Stimulated activated CD4-positive, alpha-beta T cell treated with anti-CD3 and anti-CD28 coated beads, Interleukin-4, amount 100 ng/mL, for 48 hours (primary cell): ENCODE data around the gene CCDC88C.
"Not testable (repeated sequence)": the region's sequence is repeated elsewhere in the genome, so short reads cannot be mapped to it uniquely, and the experiment has no call there.

Experiments used
- DNase-seq, 2 donors: peaks; one replicate each; pipeline ENCODE4 v3.0.0-alpha.2; 2020; ENCODE audit warnings: low read depth in 2 of 2

The CCDC88C gene, protein sequence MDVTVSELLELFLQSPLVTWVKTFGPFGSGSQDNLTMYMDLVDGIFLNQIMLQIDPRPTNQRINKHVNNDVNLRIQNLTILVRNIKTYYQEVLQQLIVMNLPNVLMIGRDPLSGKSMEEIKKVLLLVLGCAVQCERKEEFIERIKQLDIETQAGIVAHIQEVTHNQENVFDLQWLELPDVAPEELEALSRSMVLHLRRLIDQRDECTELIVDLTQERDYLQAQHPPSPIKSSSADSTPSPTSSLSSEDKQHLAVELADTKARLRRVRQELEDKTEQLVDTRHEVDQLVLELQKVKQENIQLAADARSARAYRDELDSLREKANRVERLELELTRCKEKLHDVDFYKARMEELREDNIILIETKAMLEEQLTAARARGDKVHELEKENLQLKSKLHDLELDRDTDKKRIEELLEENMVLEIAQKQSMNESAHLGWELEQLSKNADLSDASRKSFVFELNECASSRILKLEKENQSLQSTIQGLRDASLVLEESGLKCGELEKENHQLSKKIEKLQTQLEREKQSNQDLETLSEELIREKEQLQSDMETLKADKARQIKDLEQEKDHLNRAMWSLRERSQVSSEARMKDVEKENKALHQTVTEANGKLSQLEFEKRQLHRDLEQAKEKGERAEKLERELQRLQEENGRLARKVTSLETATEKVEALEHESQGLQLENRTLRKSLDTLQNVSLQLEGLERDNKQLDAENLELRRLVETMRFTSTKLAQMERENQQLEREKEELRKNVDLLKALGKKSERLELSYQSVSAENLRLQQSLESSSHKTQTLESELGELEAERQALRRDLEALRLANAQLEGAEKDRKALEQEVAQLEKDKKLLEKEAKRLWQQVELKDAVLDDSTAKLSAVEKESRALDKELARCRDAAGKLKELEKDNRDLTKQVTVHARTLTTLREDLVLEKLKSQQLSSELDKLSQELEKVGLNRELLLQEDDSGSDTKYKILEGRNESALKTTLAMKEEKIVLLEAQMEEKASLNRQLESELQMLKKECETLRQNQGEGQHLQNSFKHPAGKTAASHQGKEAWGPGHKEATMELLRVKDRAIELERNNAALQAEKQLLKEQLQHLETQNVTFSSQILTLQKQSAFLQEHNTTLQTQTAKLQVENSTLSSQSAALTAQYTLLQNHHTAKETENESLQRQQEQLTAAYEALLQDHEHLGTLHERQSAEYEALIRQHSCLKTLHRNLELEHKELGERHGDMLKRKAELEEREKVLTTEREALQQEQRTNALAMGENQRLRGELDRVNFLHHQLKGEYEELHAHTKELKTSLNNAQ (N-terminal part only)

DNA sequence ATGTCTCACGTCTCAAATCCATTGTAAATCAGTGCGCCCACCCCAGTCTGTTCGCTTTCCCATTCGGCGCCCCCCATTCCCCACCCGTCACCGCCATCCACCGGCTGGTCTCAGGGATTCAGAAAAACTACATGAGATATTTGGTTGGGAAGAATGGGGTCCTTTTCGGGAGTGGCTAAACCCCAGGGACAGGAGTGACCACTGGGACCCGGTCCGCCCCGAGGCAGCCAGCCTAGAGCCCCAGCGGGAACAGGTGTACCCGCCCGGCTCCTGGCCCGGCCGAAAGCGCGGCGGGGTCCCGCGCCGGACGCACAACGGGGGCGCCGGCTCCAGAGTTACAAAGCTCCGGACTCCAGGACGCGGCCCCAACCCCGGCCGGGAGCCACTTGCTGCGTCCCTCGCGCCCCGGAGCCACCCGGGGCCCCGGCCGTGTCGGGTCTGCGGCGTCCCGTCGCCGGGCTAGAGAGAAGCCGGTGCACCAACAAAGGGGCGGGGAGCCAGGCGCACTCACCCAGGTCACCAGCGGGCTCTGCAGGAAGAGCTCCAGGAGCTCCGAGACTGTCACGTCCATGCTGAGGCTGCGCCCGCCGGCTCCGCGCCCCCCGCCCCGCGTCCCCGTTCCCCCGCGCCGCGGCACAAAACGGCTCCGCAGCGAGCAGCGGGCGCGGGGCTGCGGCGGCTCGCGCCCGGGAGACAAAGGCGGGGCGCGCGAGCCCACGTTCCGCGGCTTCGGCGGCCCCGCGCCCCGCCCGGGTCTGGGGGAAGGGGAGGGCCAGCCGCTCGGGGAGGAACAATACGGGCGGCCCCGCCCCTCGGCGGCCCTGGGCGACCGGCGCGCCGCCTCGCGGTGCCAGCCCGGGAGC, at the start of gene CCDC88C:
TSS of gene CCDC88C (minus strand) at position 701 of the 863 bp plus-strand sequence. CDS start at position 571, 130 bp downstream.
- DNase-seq, result peak; percentile 62 to 74

GRCh38 chr14:91466192-91466591, 48.6 kb upstream of the CCDC88C start:
- DNase-seq, result no peak

DNA sequence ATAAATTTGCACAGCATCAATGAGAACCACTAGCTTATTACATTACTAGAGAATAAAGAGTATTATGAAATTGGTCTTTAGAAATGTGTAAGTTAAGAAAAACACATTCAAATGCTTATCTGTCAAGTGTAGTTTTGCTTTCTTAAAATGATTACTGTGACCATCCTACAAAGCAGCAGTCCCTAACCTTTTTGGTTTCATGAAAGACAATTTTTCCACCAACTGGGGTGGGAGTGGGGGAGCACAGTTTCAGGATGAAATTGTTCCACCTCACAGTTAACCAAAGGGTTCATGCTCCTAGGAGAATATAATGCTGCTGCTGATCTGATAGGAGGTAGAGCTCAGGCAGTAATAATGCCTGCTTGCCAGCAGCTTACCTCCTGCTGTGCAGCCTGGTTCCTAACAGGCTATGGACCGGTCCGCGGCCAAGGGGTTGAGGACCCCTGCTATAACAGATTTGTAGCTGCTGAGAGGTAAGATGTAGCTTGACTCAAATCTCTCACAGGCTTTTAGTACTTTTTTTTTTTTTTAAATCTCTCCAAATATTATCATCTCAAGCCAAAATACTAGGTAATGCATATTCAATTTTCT, 47.1 kb upstream of the CCDC88C start:
- peak in 1 of 2 donors; percentile 12 for DNase-seq

DNA sequence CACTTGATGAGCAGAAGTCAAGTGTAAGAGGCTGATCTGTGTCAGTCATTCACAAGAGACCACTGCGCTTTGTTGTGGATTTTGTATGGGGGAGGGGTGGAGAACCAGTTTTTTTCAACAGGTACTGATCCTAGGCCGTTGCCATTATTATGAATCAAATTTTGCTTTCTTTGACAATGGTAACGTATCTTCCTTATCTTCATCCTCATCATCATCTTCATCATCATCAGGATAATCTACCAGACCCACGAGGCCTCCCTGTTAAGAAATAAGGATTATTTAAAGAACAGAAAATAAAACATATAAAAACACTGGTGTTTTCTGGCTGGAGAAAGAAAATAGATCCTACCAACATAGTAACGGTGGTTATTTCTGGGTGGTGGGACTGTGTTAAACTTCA, 41.0 kb upstream of the CCDC88C start:
- no peak for DNase-seq

GRCh38 chr14:91456283-91456682, 38.7 kb upstream of the CCDC88C start:
- DNase-seq, result no peak

DNA sequence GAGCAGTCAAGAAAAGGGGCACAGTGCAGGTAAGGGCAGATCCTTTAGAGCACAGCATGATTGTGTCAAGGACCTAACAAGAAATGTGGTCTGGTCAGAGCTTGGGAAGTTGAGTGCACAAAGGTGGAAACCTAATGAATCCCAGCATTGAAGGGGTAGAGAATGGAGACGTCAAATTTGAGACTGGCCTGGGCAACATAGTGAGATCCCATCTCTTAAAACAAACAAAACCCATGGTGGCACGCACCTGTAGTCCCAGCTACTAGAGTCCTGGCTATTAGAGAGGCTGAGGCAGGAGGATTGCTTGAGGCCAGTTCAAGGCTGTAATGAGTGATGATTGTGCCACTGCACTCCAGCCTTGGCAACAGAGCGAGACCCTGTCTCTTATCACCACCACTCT, 37.0 kb upstream of the CCDC88C start:
- no peak for DNase-seq

DNA sequence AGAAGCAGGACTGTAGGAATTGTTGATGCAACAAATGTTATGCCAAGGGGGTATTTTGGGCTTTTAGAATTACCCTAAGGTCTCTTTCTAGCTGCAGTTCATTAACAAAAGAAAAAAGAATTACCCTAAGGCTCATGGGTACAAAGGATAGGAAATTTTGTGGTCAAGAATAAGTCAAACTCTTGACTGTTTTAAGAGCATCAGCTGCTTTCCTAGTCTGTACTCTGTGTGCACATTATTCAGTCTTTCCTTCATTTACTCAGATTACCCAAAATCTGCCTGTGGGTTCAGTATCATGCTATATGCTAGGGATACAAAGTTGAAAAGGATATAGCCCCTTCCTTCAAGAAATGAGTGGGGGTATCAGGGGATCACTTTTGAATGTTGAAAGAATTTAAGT, 36.5 kb upstream of the CCDC88C start:
- no peak for DNase-seq

GRCh38 chr14:91453744-91454143, 36.1 kb upstream of the CCDC88C start:
- DNase-seq, result no peak

GRCh38 chr14:91444335-91445020, 26.9 kb upstream of the CCDC88C start:
- DNase-seq, result no peak

- DNase-seq, result no peak
These were observed 21.7 kb upstream of the CCDC88C start for GRCh38 chr14:91439345-91439744.

GRCh38 chr14:91438845-91439244, 21.2 kb upstream of the CCDC88C start:
- no peak for DNase-seq

DNA sequence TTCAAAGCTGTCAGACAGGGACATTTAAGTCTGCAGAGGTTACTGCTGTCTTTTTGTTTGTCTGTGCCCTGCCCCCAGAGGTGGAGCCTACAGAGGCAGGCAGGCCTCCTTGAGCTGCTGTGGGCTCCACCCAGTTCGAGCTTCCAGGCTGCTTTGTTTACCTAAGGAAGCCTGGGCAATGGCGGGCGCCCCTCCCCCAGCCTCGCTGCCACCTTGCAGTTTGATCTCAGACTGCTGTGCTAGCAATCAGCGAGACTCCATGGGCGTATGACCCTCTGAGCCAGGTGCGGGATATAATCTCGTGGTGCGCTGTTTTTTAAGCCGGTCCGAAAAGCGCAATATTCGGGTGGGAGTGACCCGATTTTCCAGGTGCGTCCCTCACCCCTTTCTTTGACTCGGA, 18.6 kb upstream of the CCDC88C start:
- not testable (repeated sequence) for DNase-seq

DNA sequence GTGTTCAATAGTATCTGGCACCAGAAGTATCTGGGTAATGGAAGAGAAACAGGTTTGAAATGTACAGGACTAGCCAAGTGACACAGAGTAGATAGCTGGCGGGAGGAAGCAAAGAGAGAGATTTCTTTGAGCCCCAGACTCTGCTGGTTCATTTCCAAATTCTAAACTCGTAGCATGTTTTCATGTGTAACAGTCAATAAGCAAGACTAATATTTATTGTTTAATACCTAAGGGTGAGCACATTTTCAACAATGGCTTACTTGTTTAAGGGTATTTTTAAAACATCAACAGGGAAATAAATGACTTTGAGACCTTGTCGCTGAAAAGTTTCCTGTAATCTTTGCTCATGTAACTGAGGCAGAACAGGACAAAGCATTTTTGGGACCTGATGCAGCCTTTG, 11.8 kb upstream of the CCDC88C start:
- no peak for DNase-seq

DNA sequence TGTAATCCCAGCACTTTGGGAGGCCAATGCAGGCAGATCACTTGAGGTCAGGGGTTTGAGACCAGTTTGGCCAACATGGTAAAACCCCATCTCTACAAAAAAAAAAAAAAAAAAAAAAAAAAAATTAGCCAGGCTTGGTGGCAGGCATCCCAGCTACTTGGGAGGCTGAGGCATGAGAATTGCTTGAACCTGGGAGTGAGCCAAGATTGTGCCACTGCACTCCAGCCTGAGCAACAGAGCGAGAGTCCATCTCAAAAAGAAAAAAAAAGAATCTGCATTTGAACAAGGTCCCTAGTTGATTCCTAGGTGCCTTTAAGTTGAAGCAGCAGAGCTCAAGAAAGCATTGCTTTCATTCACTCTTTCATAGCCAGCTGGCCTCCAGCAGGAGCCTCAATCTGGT, 11.3 kb upstream of the CCDC88C start:
- DNase-seq, result not testable (repeated sequence)

GRCh38 chr14:91425531-91425944, 7.9 kb upstream of the CCDC88C start:
- DNase-seq, result not testable (repeated sequence)

- DNase-seq, result no peak
These were observed 7.4 kb upstream of the CCDC88C start for GRCh38 chr14:91424813-91425530.

- no peak for DNase-seq
These were observed 3.1 kb upstream of the CCDC88C start for GRCh38 chr14:91420686-91421085.

DNA sequence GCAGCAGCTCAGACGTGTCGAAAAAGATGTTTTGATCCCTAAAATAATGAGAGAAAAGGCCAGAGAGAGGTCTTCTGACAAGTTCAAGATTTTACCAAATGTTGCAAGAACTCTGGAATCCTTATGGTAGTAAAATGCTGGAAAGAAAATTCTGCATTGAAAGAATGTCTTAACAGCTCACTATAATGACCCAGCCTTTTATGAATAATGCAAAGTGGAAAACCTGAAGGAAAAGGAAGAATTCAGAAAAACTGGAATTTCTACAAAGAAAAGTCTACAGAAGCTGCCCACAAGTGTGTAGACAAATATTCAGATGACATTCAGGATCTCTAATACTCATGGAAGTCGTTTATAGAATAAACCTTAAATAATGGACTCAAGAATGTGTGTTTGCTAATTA, 1.8 kb upstream of the CCDC88C start:
- no peak for DNase-seq

GRCh38 chr14:91419044-91419397, 1.4 kb upstream of the CCDC88C start:
- no peak for DNase-seq
